Fibroblast of lung (primary cell): ENCODE measurements around the gene HLF. TPM values are rescaled to one million over a fixed set of nuclear protein-coding genes. Genes with fewer than 3 reads are reported as not detected.
A peak's percentile ranks its signal among the peaks of the same experiment; 100 is the strongest.

Experiments used
- DNase-seq, 2 donors: peaks; one replicate each; pipeline versions ENCODE4 v3.0.0 to v3.0.0-alpha.2; 2010; ENCODE audit warnings: low read depth in 2 of 2
- H2AFZ ChIP-seq: 2 replicates; pipeline ENCODE4 v1.5.1; 2012; ENCODE audit warnings: low read length, control low read depth, inconsistent platforms
- H3K27ac ChIP-seq: 2 replicates; pipeline ENCODE4 v1.5.1; 2011; ENCODE audit warnings: low read length, control low read depth; ENCODE audit not compliant: insufficient read depth
- H3K27me3 ChIP-seq: 2 replicates; pipeline ENCODE4 v1.5.1; 2011; ENCODE audit warnings: mild to moderate bottlenecking, low read length; ENCODE audit not compliant: control insufficient read depth, insufficient read depth
- H3K36me3 ChIP-seq: 2 replicates; pipeline ENCODE4 v1.5.1; 2011; ENCODE audit warnings: low read length; ENCODE audit not compliant: control insufficient read depth, insufficient read depth
- H3K4me1 ChIP-seq: 2 replicates; pipeline ENCODE4 v1.5.1; 2011; ENCODE audit warnings: low read length; ENCODE audit not compliant: control insufficient read depth, insufficient read depth; ENCODE audit errors: extremely low read depth
- H3K4me2 ChIP-seq: 2 replicates; pipeline ENCODE4 v1.5.1; 2011; ENCODE audit warnings: low read length, control low read depth; ENCODE audit not compliant: insufficient read depth; ENCODE audit errors: extremely low read depth
- H3K4me3 ChIP-seq, 4 experiments: fragments of 200-600 bp in 1 of 4; sonication (generic) in 1 of 4; replicated peaks in 1 of 4; 2 replicates each; pipeline ENCODE4 v1.5.1; 2011 to 2016; ENCODE audit warnings: low read length in 4 of 4, low read depth in 3 of 4, mild to moderate bottlenecking in 3 of 4, control low read depth in 2 of 4, inconsistent platforms in 1 of 4, mixed read lengths in 1 of 4; ENCODE audit not compliant: insufficient read depth in 1 of 4; ENCODE audit errors: control extremely low read depth in 1 of 4
- H3K79me2 ChIP-seq: 2 replicates; pipeline ENCODE4 v1.5.1; 2012; ENCODE audit warnings: mild to moderate bottlenecking, low read length, inconsistent platforms; ENCODE audit not compliant: control insufficient read depth, insufficient read depth
- H3K9ac ChIP-seq: 2 replicates; pipeline ENCODE4 v1.5.1; 2011; ENCODE audit warnings: mild to moderate bottlenecking, low read length, control low read depth; ENCODE audit not compliant: insufficient read depth
- H3K9me3 ChIP-seq: 2 replicates; pipeline ENCODE4 v1.5.1; 2012; ENCODE audit warnings: low read depth, low read length; ENCODE audit not compliant: control insufficient read depth, insufficient read depth
- H4K20me1 ChIP-seq: 2 replicates; pipeline ENCODE4 v1.5.1; 2011; ENCODE audit warnings: low read length; ENCODE audit not compliant: control insufficient read depth, insufficient read depth; ENCODE audit errors: extremely low read depth
- CTCF ChIP-seq, 2 donors: IDR thresholded peaks in 1 of 2; conservative IDR thresholded peaks in 1 of 2; 1 replicate in 1 of 2; 2 replicates in 1 of 2; pipeline ENCODE4 v1.5.1; 2011 to 2012; ENCODE audit warnings: low read length in 2 of 2, control low read depth in 1 of 2, inconsistent platforms in 1 of 2, low read depth in 1 of 2, mild to moderate bottlenecking in 1 of 2
- EZH2 ChIP-seq: IDR thresholded peaks from 2 replicates; pipeline ENCODE4 v1.5.1; 2012; ENCODE audit warnings: low read length, control low read depth, mild to moderate bottlenecking; ENCODE audit errors: missing control alignments
- polyA plus RNA-seq, 2 donors: library from polyadenylated mRNA; depleted of rRNA in 1 of 2; stranded (reverse) in 1 of 2; unstranded in 1 of 2; fragments of >200 nt; gene quantifications; 2 replicates each; pipeline ENCODE4 v1.2.1, GENCODE V29; 2011 to 2012; ENCODE audit warnings: missing spikeins in 1 of 2
- total RNA-seq: library from RNA; depleted of rRNA; stranded (reverse); fragments of >200 nt; gene quantifications from 2 replicates; pipeline ENCODE4 v1.2.1, GENCODE V29; 2014

Gene HLF
- total and polyA plus RNA-seq, 2 donors (not counting 1 experiment from before 2014, with no cell fraction given) = 0.17 to 0.69 TPM

GRCh38 chr17:55330344-55330933, 65.7 kb downstream of the HLF start:
- no peak overlapping the region for H3K4me3 ChIP-seq
- no peak overlapping the region for H3K4me2 ChIP-seq
- no peaks in the 10 kb centered on the region for H3K36me3 ChIP-seq
- no peaks in the 10 kb centered on the region for H3K27me3 ChIP-seq
- H3K4me1 ChIP-seq = no peaks in the 10 kb centered on the region
- no peak overlapping the region for H3K9ac ChIP-seq
- no peak overlapping the region for H2AFZ ChIP-seq
- H3K79me2 ChIP-seq = no peaks in the 10 kb centered on the region
- H3K9me3 ChIP-seq = no peaks in the 10 kb centered on the region
- TF ChIP-seq CTCF (conservative IDR thresholded peaks at IDR 0.05 in 1 of 2, IDR thresholded peaks at IDR 0.05 in 1 of 2; ENCODE audit: low read depth in 1 of 2, low read length in 2 of 2) (no peak), EZH2 (no peak)
- no peaks in the 10 kb centered on the region for H4K20me1 ChIP-seq
- no peak overlapping the region for H3K27ac ChIP-seq
- no peak for DNase-seq

- peak in 1 of 2 donors; percentile 16 for DNase-seq
- Histone ChIP-seq H3K79me2 (no peaks in the 10 kb centered on the region), H4K20me1 (no peaks in the 10 kb centered on the region), H3K36me3 (no peaks in the 10 kb centered on the region), H3K4me2 (no peak overlapping the region), H3K9me3 (no peaks in the 10 kb centered on the region), H3K4me3 (no peak overlapping the region), H3K27me3 (no peaks in the 10 kb centered on the region), H2AFZ (no peak overlapping the region), H3K4me1 (no peaks in the 10 kb centered on the region), H3K27ac (no peak overlapping the region), H3K9ac (no peak overlapping the region)
- TF ChIP-seq CTCF (conservative IDR thresholded peaks at IDR 0.05 in 1 of 2, IDR thresholded peaks at IDR 0.05 in 1 of 2; ENCODE audit: low read depth in 1 of 2, low read length in 2 of 2) = no peak
These were observed 67.7 kb downstream of the HLF start for GRCh38 chr17:55332296-55333041.

DNA sequence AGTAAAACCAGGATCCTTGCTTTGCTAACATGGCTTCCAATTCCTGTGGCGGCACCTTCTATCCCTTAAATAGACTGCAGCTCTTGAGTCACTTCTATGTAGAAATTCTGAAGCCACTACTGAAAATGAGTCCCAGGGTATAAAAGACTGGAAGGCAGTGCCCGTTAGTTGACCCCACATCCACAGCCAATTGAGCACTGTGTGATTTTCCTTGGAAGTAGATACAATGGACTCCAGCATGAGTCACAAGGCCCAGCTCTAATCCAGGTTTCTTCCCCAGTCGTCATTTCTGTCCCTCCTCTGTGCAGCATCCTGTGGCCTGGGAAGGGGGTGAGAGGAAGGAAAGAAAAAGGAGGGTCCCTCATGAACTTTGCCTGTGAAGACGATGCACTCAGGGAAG, 69.5 kb downstream of the HLF start:
- Histone ChIP-seq H2AFZ (no peak overlapping the region), H3K4me3 (no peak overlapping the region), H3K4me1 (no peaks in the 10 kb centered on the region), H4K20me1 (no peaks in the 10 kb centered on the region), H3K36me3 (no peaks in the 10 kb centered on the region), H3K9ac (no peak overlapping the region), H3K79me2 (no peaks in the 10 kb centered on the region), H3K27ac (no peak overlapping the region), H3K27me3 (no peaks in the 10 kb centered on the region), H3K9me3 (no peaks in the 10 kb centered on the region), H3K4me2 (no peak overlapping the region)
- peak in 1 of 2 donors; percentile 78 for DNase-seq
- no peak for TF ChIP-seq EZH2
- TF ChIP-seq CTCF (conservative IDR thresholded peaks at IDR 0.05 in 1 of 2, IDR thresholded peaks at IDR 0.05 in 1 of 2; ENCODE audit: low read depth in 1 of 2, low read length in 2 of 2) = no peak
